ENCODE results near the gene UROC1. TPM values are rescaled to one million over a fixed set of nuclear protein-coding genes. Genes with fewer than 3 reads are reported as not detected.

Gene UROC1
- total RNA-seq, 2 experiments from 2014 or later = not detected

DNA sequence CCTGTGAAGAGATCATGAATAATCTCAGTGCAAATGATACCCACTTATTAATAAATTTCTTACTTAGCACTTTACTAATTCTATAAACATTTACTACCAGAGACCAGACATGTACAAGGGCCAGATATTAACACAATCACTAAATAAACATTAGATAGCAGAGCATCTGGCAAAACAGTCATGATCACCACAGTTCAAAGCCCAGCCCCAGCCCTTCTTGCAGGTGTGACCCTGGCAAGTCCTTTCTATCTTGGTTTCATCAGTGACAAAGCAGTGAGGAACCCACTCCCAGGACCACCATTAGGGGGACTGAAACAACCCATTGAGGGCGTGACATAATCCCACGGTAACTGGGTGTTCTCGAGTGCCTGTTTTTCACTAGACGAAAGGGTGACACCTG lies 53.5 kb downstream of the UROC1 start:
- Mint-ChIP-seq H3K27me3 (no peaks in the 10 kb centered on the region), H3K4me1 (ENCODE audit: low read depth) (peaks cover 27% of the 10 kb centered on the region), H3K4me3 (no peak overlapping the region), H3K36me3 (ENCODE audit: low read depth) (peaks cover 92% of the 10 kb centered on the region), H3K27ac (no peak overlapping the region), H3K9me3 (no peaks in the 10 kb centered on the region)
- Histone ChIP-seq H3K9me3 (ENCODE audit: control insufficient read depth in 1 of 2, insufficient read depth in 1 of 2, low read length in 2 of 2) (no peaks in the 10 kb centered on the region), H3K27me3 (ENCODE audit: control insufficient read depth in 1 of 2, insufficient read depth in 2 of 2, low read length in 2 of 2) (no peaks in the 10 kb centered on the region), H3K27ac (ENCODE audit: low read depth in 1 of 2, low read length in 2 of 2) (no peak overlapping the region), H3K4me3 (ENCODE audit: low read length) (no peak overlapping the region), H3K4me1 (ENCODE audit: insufficient read depth, low read length) (peaks cover 22% of the 10 kb centered on the region), H3K36me3 (ENCODE audit: insufficient read depth, low read length) (peaks cover 97% of the 10 kb centered on the region)
- DNase-seq (peak in 1 of 14 experiments; percentile 16), ATAC-seq (ENCODE audit: poor library complexity) (no peak)
- ChIA-PET POLR2A (no interaction called here), CTCF (no interaction called here)
- no peak for TF ChIP-seq CTCF (IDR thresholded peaks at IDR 0.05)
- intact Hi-C loops (cut with DNase I, micrococcal nuclease) = no loop called here

DNA sequence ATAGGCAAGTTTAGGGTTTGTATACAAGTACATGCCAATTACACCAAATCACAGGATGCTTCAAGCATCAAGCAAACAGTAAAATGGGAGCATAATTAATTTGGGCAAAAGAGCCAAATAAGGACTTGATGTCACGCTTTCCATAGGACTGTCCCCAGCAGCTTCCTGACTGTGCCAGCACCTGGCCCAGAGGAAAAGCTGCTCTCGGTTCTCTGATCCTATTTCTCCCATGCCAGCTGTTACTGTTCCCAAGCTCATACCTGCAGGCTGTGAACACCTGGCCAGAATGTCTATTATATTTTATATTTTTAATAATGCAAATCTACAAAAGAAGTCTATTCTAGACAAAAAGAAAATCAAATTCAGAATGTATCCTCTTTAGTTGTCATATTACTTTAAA lies 54.1 kb downstream of the UROC1 start:
- no peaks in the 10 kb centered on the region for H3K27me3 ChIP-seq (ENCODE audit: control insufficient read depth in 1 of 2, insufficient read depth in 2 of 2, low read length in 2 of 2)
- POLR2A ChIA-PET = no interaction called here
- no peaks in the 10 kb centered on the region for H3K9me3 ChIP-seq (ENCODE audit: control insufficient read depth in 1 of 2, insufficient read depth in 1 of 2, low read length in 2 of 2)
- H3K4me3 Mint-ChIP-seq = no peak overlapping the region
- H3K27me3 Mint-ChIP-seq = no peaks in the 10 kb centered on the region
- no peak overlapping the region for H3K27ac ChIP-seq (ENCODE audit: low read depth in 1 of 2, low read length in 2 of 2)
- H3K36me3 ChIP-seq (ENCODE audit: insufficient read depth, low read length) = peaks cover 97% of the 10 kb centered on the region
- no peaks in the 10 kb centered on the region for H3K9me3 Mint-ChIP-seq
- intact Hi-C loops (cut with DNase I, micrococcal nuclease) = no loop called here
- peaks cover 21% of the 10 kb centered on the region for H3K4me1 ChIP-seq (ENCODE audit: insufficient read depth, low read length)
- peaks cover 92% of the 10 kb centered on the region for H3K36me3 Mint-ChIP-seq (ENCODE audit: low read depth)
- no peak overlapping the region for H3K27ac Mint-ChIP-seq
- H3K4me3 ChIP-seq (ENCODE audit: low read length) = no peak overlapping the region
- CTCF ChIA-PET = no interaction called here
- TF ChIP-seq CTCF (IDR thresholded peaks at IDR 0.05) = no peak
- H3K4me1 Mint-ChIP-seq (ENCODE audit: low read depth) = peaks cover 26% of the 10 kb centered on the region
- ATAC-seq (ENCODE audit: poor library complexity) = no peak
- DNase-seq = no peak

GRCh38 chr3:126461450-126462070 lies 56.0 kb downstream of the UROC1 start:
- ChIA-PET CTCF (no interaction called here), POLR2A (no interaction called here)
- DNase-seq = peak in 1 of 14 experiments; percentile 16

More at GRCh38 chr3:126461450-126462070, 56.0 kb downstream of the UROC1 start:
- ATAC-seq (ENCODE audit: poor library complexity) = no peak
- H3K27me3 ChIP-seq (ENCODE audit: control insufficient read depth in 1 of 2, insufficient read depth in 2 of 2, low read length in 2 of 2) = no peaks in the 10 kb centered on the region
- Mint-ChIP-seq H3K9me3 (no peaks in the 10 kb centered on the region), H3K4me3 (no peak overlapping the region), H3K36me3 (ENCODE audit: low read depth) (peaks cover 94% of the 10 kb centered on the region), H3K27ac (no peak overlapping the region), H3K27me3 (no peaks in the 10 kb centered on the region), H3K4me1 (ENCODE audit: low read depth) (peaks cover 26% of the 10 kb centered on the region)
- no peak overlapping the region for H3K4me3 ChIP-seq (ENCODE audit: low read length)
- TF ChIP-seq CTCF (IDR thresholded peaks at IDR 0.05) = no peak
- H3K27ac ChIP-seq (ENCODE audit: low read depth in 1 of 2, low read length in 2 of 2) = no peak overlapping the region
- no peaks in the 10 kb centered on the region for H3K9me3 ChIP-seq (ENCODE audit: control insufficient read depth in 1 of 2, insufficient read depth in 1 of 2, low read length in 2 of 2)
- H3K36me3 ChIP-seq (ENCODE audit: insufficient read depth, low read length) = peaks cover 93% of the 10 kb centered on the region
- H3K4me1 ChIP-seq (ENCODE audit: insufficient read depth, low read length) = peaks cover 10% of the 10 kb centered on the region
- intact Hi-C loops (cut with DNase I, micrococcal nuclease) = no loop called here

Measured in CD4-positive, alpha-beta T cell (primary cell).